OCI-LY1 (cell line): ENCODE measurements around the gene RAD51D.

Source experiments
- CTCF ChIP-seq: fragments of 200-600 bp; sonication (generic), shearing (Covaris generic); IDR thresholded peaks from 2 replicates; pipeline ENCODE4 v1.5.1; 2017; ENCODE audit warnings: mild to moderate bottlenecking, antibody characterized with exemption, low read length, moderate library complexity, mixed read lengths
- EZH2 ChIP-seq: fragments of 200-600 bp; sonication (generic), shearing (Covaris generic); IDR thresholded peaks from 2 replicates; pipeline ENCODE4 v1.8.0; 2017; ENCODE audit warnings: borderline replicate concordance, mixed run types, mild to moderate bottlenecking, antibody characterized with exemption, low read length, moderate library complexity, mixed read lengths

- TF ChIP-seq CTCF (no peak), EZH2 (no peak)
Measured at GRCh38 chr17:35084987-35085386, 34.7 kb downstream of the RAD51D start.
